G401 (cell line): ENCODE data around the gene SH3RF2. TPM values are rescaled to one million over a fixed set of nuclear protein-coding genes. Genes with fewer than 3 reads are reported as not detected.

ENCODE experiments used
- DNase-seq: peaks from one replicate; pipeline ENCODE4 v3.0.0-alpha.2; 2015; ENCODE audit warnings: low spot score
- in situ Hi-C: cut with HindIII; loops from 2 replicates; pipeline ENCODE4 v1.10.0; 2016; ENCODE audit warnings: low sequenced_read_pairs, mixed read lengths
- total RNA-seq: library from RNA; depleted of rRNA; stranded (reverse); fragments of >200 nt; shearing (Covaris generic); gene quantifications from 2 replicates; pipeline ENCODE4 v1.2.3, GENCODE V29; 2014

Gene SH3RF2
- total RNA-seq, 1 experiment from 2014 or later, result 14.6 TPM

DNA sequence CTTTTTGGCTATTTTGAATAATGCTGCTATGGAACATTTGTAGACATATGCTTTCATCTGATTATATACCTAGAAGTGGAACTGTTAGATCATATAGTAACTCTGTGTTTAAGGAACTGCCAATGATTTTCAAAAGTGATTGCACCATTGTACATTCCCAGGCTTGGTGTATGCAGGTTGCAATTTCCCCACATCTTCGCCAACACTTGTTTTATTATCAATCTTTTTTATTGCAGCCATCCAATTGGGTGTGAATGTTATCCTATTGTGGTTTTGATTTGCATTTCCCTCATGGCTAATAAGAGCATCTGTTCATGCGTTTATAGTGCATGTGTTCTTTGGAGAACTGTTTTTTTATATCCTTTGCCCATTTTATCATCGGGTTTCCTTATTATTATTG lies 87.7 kb downstream of the SH3RF2 start:
- in situ Hi-C loops, result no loop called here
- no peak for DNase-seq

DNA sequence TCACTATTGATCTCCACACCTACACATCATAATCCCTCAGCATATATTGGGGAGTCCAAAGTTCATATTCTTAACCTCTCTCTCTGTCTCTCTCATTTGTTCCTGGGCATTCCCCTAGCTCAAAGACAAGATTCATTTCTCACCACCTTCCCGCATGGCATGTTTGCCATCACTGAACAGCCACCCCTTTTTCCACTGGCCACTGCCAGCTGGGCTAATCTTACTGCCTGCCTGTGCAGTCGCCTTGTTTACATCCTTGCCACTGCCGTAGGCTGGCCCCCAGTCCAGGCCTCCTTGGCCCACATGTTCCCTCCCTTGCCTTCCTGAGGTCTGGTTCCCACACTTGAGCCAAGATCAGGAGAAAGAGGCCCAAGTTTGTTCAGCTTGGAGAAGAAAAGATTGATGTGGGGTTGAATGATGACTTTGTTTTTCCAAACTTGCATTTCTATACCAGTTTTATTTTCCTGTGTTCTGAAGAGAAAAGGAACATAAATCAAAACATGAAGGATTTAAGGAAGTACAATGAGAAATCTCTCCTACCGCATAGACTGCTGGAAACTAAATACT lies 88.8 kb downstream of the SH3RF2 start:
- in situ Hi-C loops, result no loop called here

DNA sequence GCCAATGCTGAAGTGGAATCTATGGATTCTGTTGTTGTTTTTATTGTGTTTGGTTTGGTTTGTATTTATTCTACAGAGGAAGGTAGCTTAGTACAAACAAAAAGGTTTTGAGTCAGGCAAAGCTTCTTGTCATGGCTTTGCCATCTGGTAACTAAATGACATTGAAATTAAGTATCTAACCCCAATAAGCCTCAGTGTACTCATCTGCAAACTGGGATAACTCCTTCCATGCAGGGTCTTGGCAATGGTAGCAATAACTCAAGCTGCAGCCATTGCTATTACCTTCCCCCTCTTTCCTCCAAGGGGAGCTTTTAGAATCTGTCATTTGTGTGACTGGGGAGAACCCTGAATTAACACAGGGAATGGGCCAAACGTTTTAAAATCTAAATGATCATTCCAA lies 89.3 kb downstream of the SH3RF2 start:
- no peak for DNase-seq
- in situ Hi-C loops, result no loop called here

More for the DNA sequence above, 88.8 kb downstream of the SH3RF2 start:
- DNase-seq, result no peak

- no peak for DNase-seq
- in situ Hi-C loops, result no loop called here
These were observed 90.1 kb downstream of the SH3RF2 start for GRCh38 chr5:146026307-146027010.

GRCh38 chr5:146027751-146028150 lies 91.4 kb downstream of the SH3RF2 start:
- no peak for DNase-seq
- in situ Hi-C loops, result no loop called here

- DNase-seq, result no peak
- in situ Hi-C loops, result no loop called here
These were observed 96.5 kb downstream of the SH3RF2 start for GRCh38 chr5:146032911-146033310.

DNA sequence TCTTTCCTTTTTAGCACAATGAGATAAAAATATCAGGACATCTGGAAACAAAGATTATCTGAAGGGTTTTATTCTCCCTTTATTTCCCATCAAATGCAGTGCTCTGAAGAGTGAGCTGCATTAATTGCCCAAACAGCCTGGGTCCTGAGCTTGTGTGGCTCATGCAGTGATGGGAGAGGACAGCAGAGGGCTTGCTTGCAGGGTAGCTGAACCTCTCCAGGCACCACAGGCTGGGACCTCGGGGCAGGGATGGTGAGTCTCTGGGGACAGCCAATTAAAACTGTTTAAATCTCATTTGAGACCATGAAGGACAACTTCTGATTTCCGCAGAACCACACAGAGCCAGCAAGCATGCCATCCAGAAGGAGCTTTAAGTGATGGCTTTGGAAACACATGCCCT lies 97.7 kb downstream of the SH3RF2 start:
- no peak for DNase-seq
- in situ Hi-C loops, result no loop called here

GRCh38 chr5:146034605-146035004 lies 98.2 kb downstream of the SH3RF2 start:
- in situ Hi-C loops, result no loop called here
- DNase-seq, result no peak

DNA sequence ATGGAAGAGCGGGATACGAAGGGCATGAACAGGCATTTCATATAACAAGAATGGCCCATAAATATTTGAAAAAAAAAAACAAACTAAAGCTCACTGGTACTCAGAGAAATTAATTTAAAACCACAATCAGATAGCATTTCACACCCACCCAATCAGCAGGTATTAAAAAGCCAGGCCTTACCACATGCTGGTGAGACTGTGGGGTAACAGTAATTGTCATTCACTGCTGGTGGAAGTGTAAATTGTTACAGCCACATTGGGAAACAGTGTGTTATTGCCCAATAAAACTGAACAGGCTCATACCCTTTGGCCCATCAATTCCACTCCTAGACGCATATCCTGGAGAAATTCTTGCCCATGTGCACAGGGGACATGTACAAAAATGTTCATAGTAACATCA lies 103.0 kb downstream of the SH3RF2 start:
- in situ Hi-C loops, result no loop called here

DNA sequence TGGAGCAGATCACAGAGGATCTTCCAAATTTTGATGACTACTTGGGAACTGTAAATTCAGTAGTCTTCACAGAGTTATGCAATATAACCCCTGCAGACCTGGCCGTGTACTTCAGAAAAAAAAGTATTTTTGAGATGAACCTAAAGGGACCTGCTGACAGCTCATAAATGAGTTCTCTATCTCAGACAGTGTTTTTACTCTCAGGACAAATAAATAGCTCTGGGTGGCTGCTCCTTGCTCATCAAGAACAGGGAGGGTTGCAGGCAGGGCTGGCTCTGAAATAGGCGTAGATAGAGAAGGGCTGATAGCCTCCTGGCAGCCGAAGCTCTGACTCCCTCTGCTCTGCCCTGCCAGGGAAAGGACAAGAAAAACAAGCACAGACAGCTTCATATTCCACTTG lies 104.1 kb downstream of the SH3RF2 start:
- in situ Hi-C loops, result no loop called here
- DNase-seq, result no peak

More for the DNA sequence above, 103.0 kb downstream of the SH3RF2 start:
- no peak for DNase-seq

DNA sequence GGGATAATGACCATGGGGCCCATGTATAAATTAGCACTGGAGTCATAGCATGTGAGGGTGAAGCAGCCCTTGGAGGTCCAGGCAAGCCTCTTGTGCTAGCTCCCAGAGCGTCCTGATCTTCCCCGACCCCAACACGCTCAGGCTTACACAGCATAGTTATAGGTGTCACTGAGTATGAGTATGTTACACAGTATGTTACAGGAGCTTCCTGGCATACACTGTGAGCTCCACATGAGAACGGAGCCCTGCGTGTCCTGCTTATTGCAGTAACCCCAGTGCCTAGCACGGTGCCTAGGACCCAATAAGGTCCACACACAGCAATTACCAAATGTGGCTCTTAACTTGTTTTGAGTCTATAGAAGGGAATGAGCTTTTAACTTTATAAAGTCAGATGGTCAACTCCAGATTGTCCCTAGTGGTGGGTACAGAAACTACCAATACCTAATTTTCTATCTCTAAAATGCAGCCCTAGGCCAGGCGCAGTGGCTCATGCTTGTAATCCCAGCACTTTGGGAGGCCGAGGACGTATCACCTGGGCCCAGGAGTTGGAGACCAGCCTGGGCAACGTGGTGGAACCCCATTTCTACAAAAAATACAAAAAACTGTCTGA lies 104.9 kb downstream of the SH3RF2 start:
- in situ Hi-C loops, result no loop called here

GRCh38 chr5:146042628-146043279 lies 106.4 kb downstream of the SH3RF2 start:
- DNase-seq, result no peak
- in situ Hi-C loops, result no loop called here

More for the DNA sequence above, 104.9 kb downstream of the SH3RF2 start:
- DNase-seq, result no peak

DNA sequence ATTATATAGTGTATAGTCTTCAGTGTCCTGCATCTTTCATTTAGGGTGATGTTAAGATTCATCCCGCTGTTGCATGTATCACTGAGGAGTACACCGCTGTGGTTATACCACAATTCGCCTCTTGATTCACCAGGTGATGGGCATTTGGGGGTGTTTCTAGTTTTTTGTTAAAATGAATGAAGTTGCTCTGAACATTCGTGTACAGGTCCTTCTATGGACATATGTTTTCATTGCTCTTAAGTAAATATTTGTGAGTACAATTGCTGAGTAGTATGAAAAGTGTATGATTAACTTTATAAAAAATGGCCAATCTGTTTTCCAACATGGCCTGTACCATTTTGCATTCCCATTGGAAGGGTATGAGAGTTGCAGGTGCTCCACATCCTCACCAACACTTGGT lies 107.3 kb downstream of the SH3RF2 start:
- in situ Hi-C loops, result no loop called here
- DNase-seq, result no peak

- no peak for DNase-seq
- in situ Hi-C loops, result no loop called here
These were observed 111.0 kb downstream of the SH3RF2 start for GRCh38 chr5:146047396-146047795.

- in situ Hi-C loops, result no loop called here
- DNase-seq, result peak; percentile 30
These were observed 112.8 kb downstream of the SH3RF2 start for GRCh38 chr5:146048994-146049703.

DNA sequence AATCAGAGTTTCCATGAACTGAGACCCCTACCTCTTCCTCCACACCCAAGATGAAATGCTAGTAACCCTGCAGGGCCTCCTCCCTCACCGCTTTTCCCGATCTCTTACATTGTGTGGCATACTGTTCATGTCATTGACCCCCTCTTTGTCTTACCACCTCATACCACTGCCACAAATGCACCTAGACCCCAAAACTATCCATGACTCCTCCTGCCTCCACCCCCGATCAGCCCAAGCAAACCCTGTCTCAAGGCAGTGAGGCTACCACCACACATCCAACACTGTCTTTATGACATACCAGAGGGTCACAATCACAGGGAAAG lies 113.3 kb downstream of the SH3RF2 start:
- in situ Hi-C loops, result loop anchor here (25.0 kb wide), 1 partner anchor 362 kb away; no protein-coding TSS in a partner anchor

GRCh38 chr5:146050086-146050485 lies 113.7 kb downstream of the SH3RF2 start:
- in situ Hi-C loops, result loop anchor here (25.0 kb wide), 1 partner anchor 363 kb away; no protein-coding TSS in a partner anchor
- DNase-seq, result no peak

More for the DNA sequence above, 113.3 kb downstream of the SH3RF2 start:
- no peak for DNase-seq

DNA sequence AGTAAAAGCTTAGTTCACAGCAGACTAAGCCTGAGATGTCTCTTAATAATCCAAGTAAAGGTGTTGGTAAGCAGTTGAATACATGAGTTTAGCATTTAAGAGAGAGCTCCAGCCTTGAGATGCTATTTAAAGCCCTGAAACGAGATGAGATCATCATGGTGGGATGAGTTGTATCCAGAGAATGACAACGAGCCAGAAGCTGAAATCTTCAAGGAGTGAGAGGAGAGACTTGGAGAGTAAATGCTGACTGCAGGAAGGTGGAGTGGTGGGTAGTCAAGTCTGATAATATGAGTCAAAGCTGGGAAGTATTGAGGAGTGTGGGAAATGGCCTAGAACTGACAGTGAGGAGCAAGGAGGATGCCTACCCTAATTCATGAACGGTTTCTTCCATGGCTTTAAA lies 115.3 kb downstream of the SH3RF2 start:
- in situ Hi-C loops, result loop anchor here (25.0 kb wide), 1 partner anchor 364 kb away; no protein-coding TSS in a partner anchor
- DNase-seq, result no peak

GRCh38 chr5:146052780-146053179 lies 116.4 kb downstream of the SH3RF2 start:
- DNase-seq, result no peak
- in situ Hi-C loops, result loop anchor here (25.0 kb wide), 1 partner anchor 365 kb away; no protein-coding TSS in a partner anchor
